ENCODE results near the gene FMNL3.
A peak's percentile ranks its signal among the peaks of the same experiment; 100 is the strongest.
"Not testable (repeated sequence)": the region's sequence is repeated elsewhere in the genome, so short reads cannot be mapped to it uniquely, and the experiment has no call there.

Gene FMNL3

DNA sequence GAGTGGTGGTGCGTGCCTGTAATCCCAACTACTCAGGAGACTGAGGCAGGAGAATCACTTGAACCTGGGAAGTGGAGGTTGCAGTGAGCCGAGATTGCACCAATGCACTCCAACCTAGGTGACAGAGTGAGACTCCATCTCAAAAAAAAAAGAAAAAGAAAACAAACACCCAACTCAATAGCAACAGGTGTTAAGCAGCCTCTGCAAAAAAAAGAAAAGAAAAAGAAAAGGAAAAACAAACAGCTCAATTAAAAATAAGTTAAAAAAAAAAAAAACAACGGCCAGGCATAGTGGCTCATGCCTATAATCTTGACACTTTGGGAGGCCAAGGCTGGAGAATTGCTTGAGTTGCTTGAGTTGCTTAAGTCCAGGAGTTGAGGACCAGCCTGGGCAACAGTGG is 10.6 kb upstream of the FMNL3 start:
- DNase-seq (ENCODE audit: low read depth, low spot score), result not testable (repeated sequence)

DNA sequence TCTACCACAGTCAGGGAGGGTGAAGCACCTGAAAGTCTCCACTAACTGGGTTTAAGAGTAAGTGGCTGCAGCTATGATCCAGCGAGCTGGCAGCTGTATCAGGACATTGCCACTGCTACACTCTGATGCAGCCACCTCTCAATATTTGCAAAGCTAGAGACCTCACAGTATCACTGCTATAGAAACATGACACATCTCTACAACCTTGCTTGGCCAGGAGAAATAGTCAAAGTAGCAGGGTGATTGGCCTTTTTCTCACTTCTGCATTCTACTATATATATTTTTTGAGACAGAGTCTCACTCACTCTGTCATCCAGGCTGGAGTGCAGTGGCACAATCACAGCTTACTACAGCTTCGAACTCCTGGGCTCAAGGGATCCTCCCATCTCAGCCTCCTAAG is 9.3 kb upstream of the FMNL3 start:
- DNase-seq (ENCODE audit: low read depth, low spot score), result no peak

DNA sequence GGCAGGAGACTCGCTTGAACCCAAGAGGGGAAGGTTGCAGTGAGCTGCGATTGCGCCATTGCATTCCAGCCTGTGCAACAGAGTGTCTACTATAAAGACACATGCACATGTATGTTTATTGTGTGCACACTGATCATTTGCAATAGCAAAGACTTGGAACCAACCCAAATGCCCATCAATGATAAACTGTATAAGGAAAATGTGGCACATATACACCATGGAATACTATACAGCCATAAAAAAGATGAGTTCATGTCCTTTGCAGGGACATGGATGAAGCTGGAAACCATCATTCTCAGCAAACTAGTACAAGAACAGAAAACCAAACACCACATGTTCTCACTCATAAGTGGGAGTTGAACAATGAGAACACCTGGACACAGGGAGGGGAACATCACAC is 6.7 kb upstream of the FMNL3 start:
- DNase-seq (ENCODE audit: low read depth, low spot score), result not testable (repeated sequence)

DNA sequence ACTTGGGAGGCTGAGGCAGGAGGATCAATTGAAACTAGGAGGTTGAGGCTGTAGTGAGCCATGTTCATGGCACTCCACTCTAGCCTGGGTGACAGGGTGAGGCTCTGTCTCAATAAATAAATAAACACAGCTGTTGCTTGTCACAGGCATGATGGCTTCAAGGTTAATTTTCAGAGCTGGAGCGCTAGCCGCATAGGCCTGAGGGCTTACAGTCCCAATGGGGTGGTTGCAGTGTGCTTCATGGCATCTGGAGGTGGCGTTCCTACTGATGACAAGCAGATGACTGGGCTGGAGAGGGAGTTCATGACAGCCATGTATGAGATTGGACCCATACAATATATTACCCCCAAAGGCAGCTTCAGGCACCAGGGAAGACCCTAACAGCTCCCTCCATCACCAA is 1.6 kb upstream of the FMNL3 start:
- no peak for DNase-seq (ENCODE audit: low read depth, low spot score)

DNA sequence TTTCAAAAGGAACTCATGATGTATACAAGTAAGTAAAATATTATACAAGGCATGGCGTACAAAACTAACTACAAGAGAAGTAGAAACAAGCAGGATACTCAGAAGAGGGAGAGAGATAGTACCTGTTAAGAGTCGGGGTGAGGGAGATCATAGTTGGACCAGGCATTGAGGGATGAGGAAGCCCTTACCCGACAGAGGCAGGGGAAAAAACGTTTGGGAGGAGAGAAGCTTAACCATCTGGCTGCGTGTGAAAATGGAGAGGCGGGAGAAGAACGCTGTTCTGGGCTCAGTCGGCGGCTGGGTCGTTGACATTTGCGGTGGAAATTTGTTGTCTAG is 575 bp upstream of the FMNL3 start:
- DNase-seq (ENCODE audit: low read depth, low spot score), result no peak

DNA sequence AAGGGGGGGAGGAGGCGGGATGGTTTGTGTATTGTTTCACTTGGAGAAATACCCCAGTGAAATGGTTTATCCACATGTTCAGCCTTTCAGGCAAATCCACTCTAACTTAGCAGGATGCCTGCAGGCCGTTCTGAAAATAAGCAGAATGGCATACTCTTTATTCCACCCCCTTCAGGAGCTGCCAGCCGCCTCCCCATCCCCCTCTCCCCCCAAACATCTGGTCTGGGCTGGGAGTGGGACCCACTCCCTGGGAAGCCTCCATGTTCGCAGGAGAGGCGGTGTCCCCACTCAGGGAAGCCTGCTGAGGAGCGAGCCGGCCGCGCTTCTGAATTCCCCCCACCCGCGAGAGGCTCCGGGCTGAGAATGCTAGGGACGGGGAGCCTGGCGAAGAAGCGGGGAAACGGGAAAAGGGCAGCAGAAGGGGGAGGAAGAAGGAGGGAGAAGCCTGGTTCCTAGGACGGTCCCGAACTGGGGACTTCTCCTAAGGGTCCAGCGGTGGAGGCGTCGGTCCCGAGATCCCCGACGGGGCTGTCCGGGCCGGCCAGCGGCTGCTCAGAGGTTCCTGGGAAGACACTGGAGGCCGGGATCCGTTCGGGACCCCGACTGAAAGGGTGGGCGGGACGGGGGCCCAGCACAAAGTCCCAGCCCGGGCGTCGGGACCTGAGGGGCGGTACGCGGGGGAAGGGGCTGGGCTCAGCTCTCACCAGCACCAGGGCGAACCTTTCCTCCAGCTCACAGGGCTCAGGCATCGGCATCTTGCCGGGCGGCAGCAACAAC is 666 bp downstream of the FMNL3 start:
- DNase-seq (ENCODE audit: low read depth, low spot score), result no peak

DNA sequence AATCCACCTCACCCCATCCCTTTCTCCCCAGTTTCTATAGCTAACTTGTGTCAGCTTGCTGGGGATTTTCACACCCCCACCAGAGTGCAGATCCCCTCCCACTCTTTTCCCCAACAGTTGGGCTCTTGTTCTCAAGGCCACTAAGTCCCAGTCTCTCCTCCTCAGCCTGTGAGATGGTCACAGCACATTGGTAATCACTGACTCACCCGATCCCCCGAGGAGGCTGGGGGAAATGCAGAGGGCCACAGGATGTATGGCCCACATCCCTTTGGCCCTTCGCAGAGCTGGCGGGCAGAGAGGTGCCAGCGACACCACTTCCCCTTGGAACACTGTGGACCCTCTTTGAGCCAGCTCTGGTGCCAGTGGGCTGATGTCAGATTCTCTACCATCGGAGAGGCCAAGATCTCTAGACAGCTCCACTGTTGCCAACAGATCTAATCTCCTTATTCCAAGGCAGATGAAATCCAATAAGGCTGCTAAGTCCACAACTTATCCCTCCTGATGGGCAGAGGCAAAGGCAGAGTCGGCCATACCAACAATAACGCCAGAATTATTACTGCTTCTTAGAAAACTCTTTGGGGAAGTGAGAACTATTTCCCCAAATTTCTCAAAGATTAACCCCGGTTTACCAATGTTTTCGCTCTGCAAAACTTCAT is 1.6 kb downstream of the FMNL3 start:
- DNase-seq (ENCODE audit: low read depth, low spot score), result no peak

DNA sequence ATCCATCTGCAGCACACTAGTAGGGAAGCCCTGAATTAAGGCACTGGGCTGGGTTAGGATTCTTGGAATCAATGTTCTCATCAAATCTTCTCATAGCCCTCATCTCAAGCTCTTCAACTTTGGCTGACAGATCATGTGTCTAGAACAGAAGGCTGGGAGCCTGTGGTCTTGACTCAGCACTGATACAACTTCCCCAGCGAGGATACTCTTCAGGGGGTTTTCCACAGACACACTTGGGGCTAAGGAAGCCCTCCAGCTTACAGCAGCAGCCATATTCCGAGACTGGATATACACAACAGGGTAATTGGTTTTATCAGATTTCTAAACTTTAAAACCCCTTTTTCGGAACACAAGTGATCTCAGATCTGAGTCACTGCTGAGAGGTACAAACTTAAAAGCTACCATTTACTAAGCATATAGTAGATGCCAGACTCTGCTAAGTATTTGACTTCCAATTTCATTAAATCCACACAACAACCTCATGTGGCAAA is 3.5 kb downstream of the FMNL3 start:
- DNase-seq (ENCODE audit: low read depth, low spot score), result no peak

DNA sequence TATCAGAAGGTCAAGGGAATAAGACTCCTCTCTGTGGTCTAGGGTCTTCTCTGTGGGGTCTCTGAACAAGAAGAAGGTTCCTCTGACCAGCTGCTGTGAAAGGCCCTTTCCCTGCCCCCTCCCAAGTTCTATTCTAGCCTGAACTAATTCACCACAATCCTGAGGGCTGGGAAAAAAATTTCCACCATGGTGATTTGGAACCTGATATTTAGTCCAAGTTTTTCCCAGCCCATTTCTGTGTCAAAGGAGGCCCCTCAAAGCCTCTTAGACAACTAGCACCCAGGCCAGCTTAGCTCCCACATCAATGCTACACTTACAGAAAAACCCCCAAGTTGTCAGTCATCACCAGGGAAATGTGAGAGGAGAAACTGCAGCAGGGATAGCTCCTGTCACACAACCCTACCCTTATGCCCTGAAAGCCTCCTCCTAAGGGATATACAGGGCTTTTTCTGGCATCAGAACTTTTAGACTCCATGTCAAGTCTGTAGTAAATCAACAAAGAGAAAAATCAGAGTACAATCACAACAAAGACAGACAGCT is 4.5 kb downstream of the FMNL3 start:
- no peak for DNase-seq (ENCODE audit: low read depth, low spot score)

DNA sequence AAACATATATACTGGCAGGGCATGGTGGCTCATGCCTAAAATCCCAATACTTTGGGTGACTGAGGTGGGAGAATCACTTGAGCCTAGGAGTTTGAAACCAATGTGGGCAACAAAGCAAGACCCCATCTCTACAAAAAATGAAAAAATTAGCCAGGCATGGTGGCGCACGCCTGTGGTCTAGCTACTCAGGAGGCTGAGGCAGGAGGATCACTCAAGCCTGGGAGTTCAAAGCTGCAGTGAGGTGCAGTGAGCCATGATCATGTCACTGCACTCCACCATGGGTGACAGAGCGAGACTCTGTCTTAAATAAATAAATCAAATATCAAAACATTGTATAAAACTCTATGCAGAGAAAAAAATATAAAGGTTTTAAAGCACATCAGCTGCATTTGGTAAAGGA is 5.2 kb downstream of the FMNL3 start:
- no peak for DNase-seq (ENCODE audit: low read depth, low spot score)

DNA sequence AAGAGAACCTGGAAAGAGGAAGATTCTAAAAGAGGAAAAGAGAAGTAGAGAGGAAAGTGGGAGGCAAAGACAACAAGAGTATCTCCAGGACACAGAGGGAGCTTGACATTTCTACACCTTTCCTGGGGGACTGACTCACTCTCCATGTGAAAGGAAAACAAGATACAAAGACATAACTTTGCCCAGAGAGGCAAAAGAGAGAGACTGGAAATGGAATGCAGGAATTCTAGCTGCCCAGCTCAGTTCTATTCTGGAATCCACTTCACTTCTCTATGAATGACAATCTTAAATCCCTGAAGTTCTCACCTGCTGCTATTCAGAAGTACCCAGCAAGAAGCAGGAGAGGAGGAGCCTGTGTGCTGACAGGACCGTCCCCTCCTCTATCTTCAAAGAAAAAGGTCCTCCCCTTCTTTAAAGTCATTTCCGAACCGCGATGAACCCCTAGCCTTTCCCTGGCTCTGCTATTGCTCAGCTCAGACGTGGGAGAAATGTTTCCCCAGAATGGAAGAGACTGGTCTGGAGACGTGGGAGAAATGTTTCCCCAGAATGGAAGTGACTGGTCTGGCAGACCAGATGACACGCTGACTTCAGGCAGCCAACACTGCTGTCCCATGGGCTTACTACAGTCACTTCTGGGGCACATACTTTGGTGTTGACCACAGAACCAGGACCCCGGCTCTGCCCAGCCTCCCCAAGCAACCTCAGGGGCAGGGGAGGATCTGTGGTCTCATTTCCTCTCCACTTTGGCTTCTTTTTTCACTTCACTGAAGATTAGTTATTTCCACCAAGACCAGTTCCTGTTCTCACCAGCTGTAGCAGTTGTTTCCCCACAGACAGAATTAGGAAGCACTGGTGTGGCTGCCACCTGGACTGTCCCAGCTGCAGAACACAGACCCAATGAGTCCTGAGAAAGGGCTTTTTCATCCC is 8.3 kb downstream of the FMNL3 start:
- DNase-seq (ENCODE audit: low read depth, low spot score), result peak; percentile 95

DNA sequence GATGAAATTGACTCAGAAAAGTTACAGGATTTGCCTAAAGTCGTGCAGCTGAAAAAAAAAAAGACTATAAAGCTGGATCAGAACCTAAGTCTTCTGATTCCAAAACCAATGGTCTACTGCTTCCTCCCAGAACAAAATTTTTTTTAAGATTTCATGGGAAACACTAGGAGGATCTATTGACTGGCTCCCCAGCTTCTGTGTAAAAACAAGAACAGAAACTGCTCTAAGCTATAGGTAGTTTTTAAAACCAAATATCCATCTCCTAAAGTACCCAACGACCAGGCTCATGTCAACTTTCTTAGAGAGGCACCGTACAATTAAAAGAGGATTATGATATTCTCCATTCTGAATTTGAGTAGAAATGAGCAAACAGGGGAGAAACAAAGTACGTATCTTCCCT is 9.4 kb downstream of the FMNL3 start:
- DNase-seq (ENCODE audit: low read depth, low spot score), result no peak

DNA sequence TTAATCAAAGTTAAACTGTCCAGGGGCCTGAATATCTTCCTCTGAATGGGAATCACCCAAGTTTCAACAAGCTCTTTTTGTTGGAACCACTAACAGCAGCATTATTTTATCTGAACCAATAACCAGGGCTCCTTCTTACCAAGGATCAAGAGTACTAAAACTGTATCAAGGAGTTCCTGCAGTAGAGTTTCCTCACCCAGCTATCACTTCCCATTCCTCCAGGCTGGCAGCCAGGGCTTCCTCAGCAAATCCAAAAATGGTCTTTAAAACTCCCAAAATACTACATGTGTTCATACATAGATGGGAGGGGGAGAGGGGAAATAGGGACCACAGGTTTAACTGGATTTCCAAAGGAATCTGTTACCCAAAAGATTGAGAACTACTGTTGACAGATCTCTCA is 10.5 kb downstream of the FMNL3 start:
- no peak for DNase-seq (ENCODE audit: low read depth, low spot score)

DNA sequence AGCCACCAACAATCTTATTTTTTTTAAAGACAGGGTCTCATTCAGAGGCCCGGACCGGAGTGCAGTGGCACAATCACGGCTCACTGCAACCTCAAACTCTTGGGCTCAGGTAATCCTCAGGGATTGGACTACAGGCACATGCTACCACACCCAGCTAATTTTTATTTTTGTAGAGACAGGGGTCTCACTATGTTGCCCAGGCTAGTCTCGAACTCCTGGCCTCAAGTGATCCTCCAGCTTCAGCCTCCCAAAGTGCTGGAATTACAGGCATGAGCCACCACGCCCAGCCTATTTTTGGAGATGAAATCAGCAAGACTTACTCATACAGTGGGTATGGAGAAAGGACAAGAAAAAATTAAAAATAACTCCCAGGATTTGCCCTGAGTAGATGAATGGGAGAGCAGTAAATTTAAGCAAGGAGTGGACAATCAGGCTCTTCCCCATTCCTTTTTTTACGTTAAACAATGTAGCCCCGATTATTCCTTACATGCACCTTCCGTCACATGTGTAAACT is 13.2 kb downstream of the FMNL3 start:
- DNase-seq (ENCODE audit: low read depth, low spot score), result no peak

DNA sequence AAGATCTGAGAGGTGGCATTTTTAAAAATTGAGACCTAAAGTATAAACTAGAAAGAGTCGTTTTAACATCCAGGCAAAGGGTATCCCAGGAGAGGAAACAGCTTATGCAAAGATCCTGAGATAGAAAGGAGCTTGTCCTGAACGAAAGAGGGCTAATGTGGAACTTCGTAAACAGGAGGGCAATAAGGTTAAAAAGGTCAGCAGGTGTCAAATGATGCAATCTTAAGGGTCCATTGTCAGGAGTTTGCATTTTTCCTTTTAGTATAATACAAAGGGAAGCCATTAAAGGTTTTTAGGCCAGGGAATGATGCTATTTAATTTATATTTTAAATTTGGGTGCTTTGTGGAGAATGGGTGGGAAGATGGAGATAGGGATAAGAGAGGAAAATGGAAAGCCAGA is 14.4 kb downstream of the FMNL3 start:
- no peak for DNase-seq (ENCODE audit: low read depth, low spot score)

DNA sequence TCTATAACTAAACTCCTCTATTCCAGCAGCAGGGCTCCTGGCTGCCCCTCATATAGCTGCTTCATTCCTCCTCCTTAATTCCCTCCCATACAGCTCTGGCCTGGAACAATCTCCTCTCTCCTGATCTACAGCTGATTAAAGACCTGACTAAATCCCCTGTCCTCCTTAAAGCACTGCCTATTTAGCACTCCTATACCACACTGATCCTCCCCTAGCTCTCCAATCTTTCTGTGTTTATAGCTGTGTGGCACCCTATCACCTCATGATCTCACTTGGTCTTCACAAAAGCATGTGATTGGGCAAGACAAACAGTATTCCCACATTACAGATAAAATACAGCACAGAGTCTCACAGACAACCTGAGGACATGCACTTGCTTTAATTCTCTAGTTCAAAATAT is 17.4 kb downstream of the FMNL3 start:
- DNase-seq (ENCODE audit: low read depth, low spot score), result no peak

DNA sequence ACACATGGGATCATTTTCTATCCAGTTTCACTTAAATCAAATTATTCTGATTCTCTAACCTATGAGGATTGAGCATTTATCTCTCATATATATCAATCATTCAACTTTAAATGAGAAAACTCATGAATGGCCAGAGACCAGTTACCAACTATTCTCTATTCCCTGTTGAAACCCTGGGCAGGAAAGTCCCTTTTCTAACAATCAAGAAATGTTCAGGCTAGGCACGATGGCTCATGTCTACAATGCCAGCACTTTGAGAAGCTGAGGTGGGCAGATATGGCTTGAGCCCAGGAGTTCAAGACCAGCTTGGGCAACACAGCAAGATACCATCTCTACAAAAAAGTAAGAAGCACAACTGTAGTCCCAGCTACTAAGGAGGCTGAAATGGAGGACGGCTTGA is 18.0 kb downstream of the FMNL3 start:
- no peak for DNase-seq (ENCODE audit: low read depth, low spot score)

DNA sequence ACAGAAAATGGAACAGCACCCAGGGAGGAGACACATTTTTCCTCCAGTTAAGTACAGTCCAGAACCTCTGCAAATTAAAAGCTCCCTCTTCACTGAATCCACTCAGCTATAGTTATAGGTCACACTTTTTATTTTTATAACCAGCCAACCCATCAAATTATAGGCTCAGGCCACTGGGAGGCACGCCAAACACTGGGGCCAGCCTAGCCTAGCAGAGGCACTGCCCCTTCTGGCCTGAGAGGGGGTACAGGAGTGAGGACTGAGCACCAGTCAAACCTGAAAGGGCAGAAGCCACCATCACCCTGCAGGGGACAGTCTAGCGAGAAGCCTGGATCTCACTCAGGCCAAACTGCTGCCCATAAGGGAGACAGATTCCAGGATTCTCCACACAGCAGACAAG is 19.3 kb downstream of the FMNL3 start:
- DNase-seq (ENCODE audit: low read depth, low spot score), result no peak

DNA sequence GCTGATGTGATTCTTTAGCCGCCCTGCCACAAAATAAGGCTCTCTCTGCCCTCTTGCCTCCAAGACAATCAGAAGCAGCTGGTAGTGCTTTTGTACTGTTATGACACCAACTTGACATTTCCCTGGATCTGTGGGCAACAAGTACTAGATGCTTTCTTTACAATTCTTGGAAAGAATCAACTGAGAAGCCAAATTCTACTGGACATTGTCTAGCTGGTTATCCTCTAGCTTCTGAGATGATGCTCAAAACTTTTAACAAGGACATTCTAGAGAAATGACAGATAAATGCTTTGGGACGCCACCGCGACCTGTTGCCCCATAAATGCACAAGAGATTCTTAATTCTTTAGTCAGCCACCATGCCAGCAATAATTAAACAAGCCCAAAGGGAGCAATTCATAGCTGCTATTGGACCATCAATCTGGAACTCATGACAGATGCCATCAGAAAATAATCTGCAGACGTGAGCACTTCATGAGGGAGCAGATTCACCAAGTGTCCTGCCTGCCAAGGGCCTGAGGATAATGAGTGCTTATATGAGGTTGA is 22.8 kb downstream of the FMNL3 start:
- DNase-seq (ENCODE audit: low read depth, low spot score), result no peak

DNA sequence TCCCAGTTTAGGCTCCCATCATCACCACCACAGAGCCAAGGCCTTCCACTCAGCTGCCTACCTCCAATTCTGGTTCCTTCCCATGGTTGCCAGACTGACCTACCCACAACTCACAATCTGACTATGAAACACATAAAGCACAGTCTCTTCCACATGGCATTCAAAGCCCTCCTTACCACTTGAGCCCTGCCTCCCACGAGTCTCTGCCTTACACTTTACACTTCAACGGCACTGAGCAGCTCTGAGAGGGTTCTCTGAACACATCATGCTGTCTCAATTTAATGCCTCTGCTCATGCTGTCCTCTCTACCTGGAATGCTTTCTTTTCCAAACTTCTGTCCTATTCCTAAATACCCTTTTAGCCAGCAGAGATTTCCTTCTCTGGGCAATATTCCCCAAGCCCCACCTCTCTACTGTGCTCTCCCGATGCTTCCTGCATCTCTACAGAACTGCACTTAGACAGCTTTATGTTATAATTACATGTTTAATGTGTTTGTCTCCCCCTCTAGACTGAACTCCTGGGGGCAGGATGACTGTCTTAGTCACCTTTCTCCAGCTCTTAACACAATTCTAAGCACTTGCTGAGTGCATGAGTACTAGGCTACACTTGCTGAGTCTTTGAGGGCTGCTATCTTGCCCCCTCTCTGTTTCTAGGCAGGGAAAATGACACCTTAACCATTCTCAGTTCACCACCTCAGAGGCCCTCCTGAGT is 23.5 kb downstream of the FMNL3 start:
- no peak for DNase-seq (ENCODE audit: low read depth, low spot score)

DNA sequence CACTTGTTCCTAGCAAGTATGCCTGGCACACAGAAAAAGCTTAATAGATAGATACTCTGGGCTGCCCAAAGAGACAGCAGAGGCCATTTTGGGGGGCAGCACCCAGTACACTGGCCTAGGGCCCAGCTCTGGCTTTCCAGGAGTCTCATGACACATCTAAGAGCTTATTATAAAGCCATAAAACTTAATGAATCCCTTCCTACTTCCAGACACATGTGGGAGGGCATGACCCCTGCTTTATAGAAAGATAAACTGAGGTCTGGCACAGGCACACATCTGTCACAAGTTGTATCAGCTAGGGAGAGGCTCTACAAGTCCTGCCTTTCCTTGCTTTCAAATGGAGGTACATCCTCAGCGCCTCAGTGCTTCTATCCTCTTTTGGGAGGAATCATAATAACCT is 27.1 kb downstream of the FMNL3 start:
- DNase-seq (ENCODE audit: low read depth, low spot score), result no peak
